ENCODE measurements around the gene TXNDC16. TPM values are rescaled to one million over a fixed set of nuclear protein-coding genes. Genes with fewer than 3 reads are reported as not detected.

TXNDC16 gene
- total RNA-seq, 1 donor, result 6.9 TPM

GRCh38 chr14:52522033-52522432, 30.3 kb downstream of the TXNDC16 start:
- no peak for DNase-seq (ENCODE audit: low read depth)
- H3K4me3 ChIP-seq (ENCODE audit: low read depth, low read length), result no peak overlapping the region
- TF ChIP-seq CTCF (IDR thresholded peaks at IDR 0.05; ENCODE audit: insufficient read depth, low read length), result no peak

- no peak for DNase-seq (ENCODE audit: low read depth)
- no peak overlapping the region for H3K4me3 ChIP-seq (ENCODE audit: low read depth, low read length)
- TF ChIP-seq CTCF (IDR thresholded peaks at IDR 0.05; ENCODE audit: insufficient read depth, low read length), result no peak
Measured at GRCh38 chr14:52514046-52514811, 38.1 kb downstream of the TXNDC16 start.

- H3K4me3 ChIP-seq (ENCODE audit: low read depth, low read length), result no peak overlapping the region
- no peak for TF ChIP-seq CTCF (IDR thresholded peaks at IDR 0.05; ENCODE audit: insufficient read depth, low read length)
- DNase-seq (ENCODE audit: low read depth), result no peak
Measured at GRCh38 chr14:52513249-52513648, 39.1 kb downstream of the TXNDC16 start.

GRCh38 chr14:52494444-52494843, 57.9 kb downstream of the TXNDC16 start:
- DNase-seq (ENCODE audit: low read depth), result peak; percentile 30
- no peak for TF ChIP-seq CTCF (IDR thresholded peaks at IDR 0.05; ENCODE audit: insufficient read depth, low read length)
- no peak overlapping the region for H3K4me3 ChIP-seq (ENCODE audit: low read depth, low read length)

GRCh38 chr14:52485350-52485960, 66.8 kb downstream of the TXNDC16 start:
- no peak for TF ChIP-seq CTCF (IDR thresholded peaks at IDR 0.05; ENCODE audit: insufficient read depth, low read length)
- H3K4me3 ChIP-seq (ENCODE audit: low read depth, low read length), result no peak overlapping the region
- no peak for DNase-seq (ENCODE audit: low read depth)

- no peak overlapping the region for H3K4me3 ChIP-seq (ENCODE audit: low read depth, low read length)
- no peak for TF ChIP-seq CTCF (IDR thresholded peaks at IDR 0.05; ENCODE audit: insufficient read depth, low read length)
- DNase-seq (ENCODE audit: low read depth), result no peak
Measured at GRCh38 chr14:52481864-52482263, 70.4 kb downstream of the TXNDC16 start.

Data from fibroblast of the aortic adventitia (primary cell).